Neural cell (in vitro differentiated cells): ENCODE results near the gene GSTA3. TPM values are rescaled to one million over a fixed set of nuclear protein-coding genes. Genes with fewer than 3 reads are reported as not detected.

Source experiments
- H2AFZ ChIP-seq: fragments of 200-600, 300-800 bp; sonication (generic), shearing (Covaris generic); 2 replicates; pipeline ENCODE4 v1.6.0; 2014; ENCODE audit warnings: low read depth, mild to moderate bottlenecking, antibody characterized with exemption, low read length, moderate library complexity
- H3F3A ChIP-seq: fragments of 200-600 bp; shearing (Covaris generic); 2 replicates; pipeline ENCODE4 v1.6.1; 2016; ENCODE audit warnings: mild to moderate bottlenecking, moderate library complexity, mixed read lengths, antibody characterized with exemption, low read length; ENCODE audit not compliant: insufficient read depth, poor library complexity, severe bottlenecking
- H3K27ac ChIP-seq: fragments of 200-600, 300-800 bp; sonication (generic), shearing (Covaris generic); 2 replicates; pipeline ENCODE4 v1.5.1; 2014; ENCODE audit warnings: mild to moderate bottlenecking, low read length, moderate library complexity
- H3K27me3 ChIP-seq: fragments of 300-800, 200-600 bp; sonication (generic), shearing (Covaris generic); 2 replicates; pipeline ENCODE4 v1.6.0; 2014; ENCODE audit warnings: mild to moderate bottlenecking, low read depth, low read length, moderate library complexity; ENCODE audit not compliant: insufficient read depth
- H3K36me3 ChIP-seq: fragments of 300-800, 200-600 bp; sonication (generic), shearing (Covaris generic); 2 replicates; pipeline ENCODE4 v1.5.1; 2014; ENCODE audit warnings: mild to moderate bottlenecking, antibody characterized with exemption, low read length, moderate library complexity; ENCODE audit not compliant: insufficient read depth
- H3K4me2 ChIP-seq: fragments of 300-800, 200-600 bp; sonication (generic), shearing (Covaris generic); 2 replicates; pipeline ENCODE4 v1.6.0; 2014; ENCODE audit warnings: mild to moderate bottlenecking, low read length
- H3K4me3 ChIP-seq: fragments of 300-800, 200-600 bp; sonication (generic), shearing (Covaris generic); 2 replicates; pipeline ENCODE4 v1.5.1; 2014; ENCODE audit warnings: mild to moderate bottlenecking, low read length, moderate library complexity
- H3K79me2 ChIP-seq: fragments of 200-600 bp; shearing (Covaris generic); replicated peaks from 2 replicates; pipeline ENCODE4 v1.6.0; 2014; ENCODE audit warnings: mild to moderate bottlenecking, low read length, moderate library complexity; ENCODE audit not compliant: insufficient read depth
- H3K9ac ChIP-seq: fragments of 300-800, 200-600 bp; sonication (generic), shearing (Covaris generic); 2 replicates; pipeline ENCODE4 v1.6.1; 2016; ENCODE audit warnings: mild to moderate bottlenecking, low read length, mixed read lengths
- H3K9me2 ChIP-seq: fragments of 200-600 bp; shearing (Covaris generic); 2 replicates; pipeline ENCODE4 v1.6.1; 2016; ENCODE audit warnings: mild to moderate bottlenecking, low read length, mixed read lengths; ENCODE audit not compliant: insufficient read depth
- H3K9me3 ChIP-seq: fragments of 200-600, 300-800 bp; sonication (generic), shearing (Covaris generic); 2 replicates; pipeline ENCODE4 v1.6.1; 2016; ENCODE audit warnings: mild to moderate bottlenecking, mixed run types, low read length, moderate library complexity, mixed read lengths
- H4K20me1 ChIP-seq: fragments of 200-600 bp; shearing (Covaris generic); 2 replicates; pipeline ENCODE4 v1.6.1; 2016; ENCODE audit warnings: mild to moderate bottlenecking, mixed run types; ENCODE audit not compliant: insufficient read depth
- EP300 ChIP-seq: fragments of 450-650 bp; conservative IDR thresholded peaks from 2 replicates; pipeline ENCODE4 v1.6.1; 2014; ENCODE audit warnings: antibody characterized with exemption, mild to moderate bottlenecking, moderate library complexity; ENCODE audit not compliant: poor library complexity, severe bottlenecking
- EZH2 ChIP-seq: fragments of 200-600, 300-800 bp; shearing (Covaris generic), sonication (generic); IDR thresholded peaks from 2 replicates; pipeline ENCODE4 v1.6.1; 2014; ENCODE audit warnings: antibody characterized with exemption, low read length, borderline replicate concordance, mild to moderate bottlenecking; ENCODE audit not compliant: insufficient read depth, poor library complexity, severe bottlenecking
- MXI1 ChIP-seq: fragments of 450-650 bp; conservative IDR thresholded peaks from 2 replicates; pipeline ENCODE4 v1.6.1; 2014; ENCODE audit warnings: antibody characterized with exemption, mild to moderate bottlenecking; ENCODE audit not compliant: poor library complexity, severe bottlenecking
- POLR2AphosphoS5 ChIP-seq: IDR thresholded peaks from 2 replicates; pipeline ENCODE4 v1.6.1; 2012
- RAD21 ChIP-seq: fragments of 450-650 bp; conservative IDR thresholded peaks from 2 replicates; pipeline ENCODE4 v1.6.1; 2014; ENCODE audit warnings: antibody characterized with exemption, mild to moderate bottlenecking, moderate library complexity
- SMC3 ChIP-seq: fragments of 450-650 bp; conservative IDR thresholded peaks from 2 replicates; pipeline ENCODE4 v1.6.1; 2014; ENCODE audit warnings: antibody characterized with exemption, mild to moderate bottlenecking, moderate library complexity; ENCODE audit not compliant: poor library complexity
- TAF1 ChIP-seq: IDR thresholded peaks from 2 replicates; pipeline ENCODE4 v1.6.1; 2012; ENCODE audit warnings: low read depth
- polyA plus RNA-seq: library from polyadenylated mRNA; depleted of rRNA; stranded (reverse); fragments of >200 nt; gene quantifications from 2 replicates; pipeline ENCODE4 v1.2.3, GENCODE V29; 2014
- TF ChIP-seq, protein P1 (sequence below): fragments of 450-650 bp; IDR thresholded peaks from 2 replicates; pipeline ENCODE4 v1.5.1; 2014; ENCODE audit warnings: antibody characterized with exemption, mild to moderate bottlenecking, moderate library complexity; ENCODE audit not compliant: poor library complexity, severe bottlenecking
- TF ChIP-seq, protein P2 (sequence below): IDR thresholded peaks from 2 replicates; pipeline ENCODE4 v1.6.1; 2012; ENCODE audit warnings: borderline replicate concordance

Gene GSTA3
- polyA plus RNA-seq, 1 donor from 2014 or later: not detected

DNA sequence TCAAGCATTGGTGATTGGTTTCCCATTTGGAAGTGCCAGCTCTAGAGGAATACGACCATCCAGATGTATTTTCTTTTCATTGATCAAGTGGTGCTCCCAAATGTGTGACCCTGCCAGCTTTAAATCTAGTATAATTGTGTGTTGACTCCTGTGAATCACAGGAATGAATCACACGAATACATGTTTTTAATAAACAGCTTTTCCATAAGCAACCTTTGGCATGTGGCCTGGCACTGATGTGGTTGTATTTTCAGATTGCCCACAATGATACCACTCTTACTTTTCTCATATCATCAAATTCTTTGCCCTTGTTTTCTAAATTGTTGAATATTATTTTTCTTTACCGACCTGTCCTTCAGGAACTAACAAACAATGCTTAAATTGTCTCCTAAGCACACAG lies 367 bp downstream of the GSTA3 start:
- H3K4me3 ChIP-seq: no peak overlapping the region
- H2AFZ ChIP-seq: no peak overlapping the region
- no peaks in the 10 kb centered on the region for H3F3A ChIP-seq
- H3K36me3 ChIP-seq: no peaks in the 10 kb centered on the region
- TF ChIP-seq SMC3 (no peak), RAD21 (no peak), EZH2 (no peak), EP300 (no peak), MXI1 (no peak), POLR2AphosphoS5 (no peak), TAF1 (no peak)
- TF ChIP-seq, protein P1, sequence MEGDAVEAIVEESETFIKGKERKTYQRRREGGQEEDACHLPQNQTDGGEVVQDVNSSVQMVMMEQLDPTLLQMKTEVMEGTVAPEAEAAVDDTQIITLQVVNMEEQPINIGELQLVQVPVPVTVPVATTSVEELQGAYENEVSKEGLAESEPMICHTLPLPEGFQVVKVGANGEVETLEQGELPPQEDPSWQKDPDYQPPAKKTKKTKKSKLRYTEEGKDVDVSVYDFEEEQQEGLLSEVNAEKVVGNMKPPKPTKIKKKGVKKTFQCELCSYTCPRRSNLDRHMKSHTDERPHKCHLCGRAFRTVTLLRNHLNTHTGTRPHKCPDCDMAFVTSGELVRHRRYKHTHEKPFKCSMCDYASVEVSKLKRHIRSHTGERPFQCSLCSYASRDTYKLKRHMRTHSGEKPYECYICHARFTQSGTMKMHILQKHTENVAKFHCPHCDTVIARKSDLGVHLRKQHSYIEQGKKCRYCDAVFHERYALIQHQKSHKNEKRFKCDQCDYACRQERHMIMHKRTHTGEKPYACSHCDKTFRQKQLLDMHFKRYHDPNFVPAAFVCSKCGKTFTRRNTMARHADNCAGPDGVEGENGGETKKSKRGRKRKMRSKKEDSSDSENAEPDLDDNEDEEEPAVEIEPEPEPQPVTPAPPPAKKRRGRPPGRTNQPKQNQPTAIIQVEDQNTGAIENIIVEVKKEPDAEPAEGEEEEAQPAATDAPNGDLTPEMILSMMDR: no peak
- TF ChIP-seq, protein P2, sequence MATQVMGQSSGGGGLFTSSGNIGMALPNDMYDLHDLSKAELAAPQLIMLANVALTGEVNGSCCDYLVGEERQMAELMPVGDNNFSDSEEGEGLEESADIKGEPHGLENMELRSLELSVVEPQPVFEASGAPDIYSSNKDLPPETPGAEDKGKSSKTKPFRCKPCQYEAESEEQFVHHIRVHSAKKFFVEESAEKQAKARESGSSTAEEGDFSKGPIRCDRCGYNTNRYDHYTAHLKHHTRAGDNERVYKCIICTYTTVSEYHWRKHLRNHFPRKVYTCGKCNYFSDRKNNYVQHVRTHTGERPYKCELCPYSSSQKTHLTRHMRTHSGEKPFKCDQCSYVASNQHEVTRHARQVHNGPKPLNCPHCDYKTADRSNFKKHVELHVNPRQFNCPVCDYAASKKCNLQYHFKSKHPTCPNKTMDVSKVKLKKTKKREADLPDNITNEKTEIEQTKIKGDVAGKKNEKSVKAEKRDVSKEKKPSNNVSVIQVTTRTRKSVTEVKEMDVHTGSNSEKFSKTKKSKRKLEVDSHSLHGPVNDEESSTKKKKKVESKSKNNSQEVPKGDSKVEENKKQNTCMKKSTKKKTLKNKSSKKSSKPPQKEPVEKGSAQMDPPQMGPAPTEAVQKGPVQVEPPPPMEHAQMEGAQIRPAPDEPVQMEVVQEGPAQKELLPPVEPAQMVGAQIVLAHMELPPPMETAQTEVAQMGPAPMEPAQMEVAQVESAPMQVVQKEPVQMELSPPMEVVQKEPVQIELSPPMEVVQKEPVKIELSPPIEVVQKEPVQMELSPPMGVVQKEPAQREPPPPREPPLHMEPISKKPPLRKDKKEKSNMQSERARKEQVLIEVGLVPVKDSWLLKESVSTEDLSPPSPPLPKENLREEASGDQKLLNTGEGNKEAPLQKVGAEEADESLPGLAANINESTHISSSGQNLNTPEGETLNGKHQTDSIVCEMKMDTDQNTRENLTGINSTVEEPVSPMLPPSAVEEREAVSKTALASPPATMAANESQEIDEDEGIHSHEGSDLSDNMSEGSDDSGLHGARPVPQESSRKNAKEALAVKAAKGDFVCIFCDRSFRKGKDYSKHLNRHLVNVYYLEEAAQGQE: no peak
- no peaks in the 10 kb centered on the region for H3K79me2 ChIP-seq
- no peaks in the 10 kb centered on the region for H3K9me2 ChIP-seq
- H4K20me1 ChIP-seq: no peaks in the 10 kb centered on the region
- no peaks in the 10 kb centered on the region for H3K9me3 ChIP-seq
- no peak overlapping the region for H3K4me2 ChIP-seq
- no peak overlapping the region for H3K9ac ChIP-seq
- no peaks in the 10 kb centered on the region for H3K27me3 ChIP-seq
- H3K27ac ChIP-seq: no peak overlapping the region

DNA sequence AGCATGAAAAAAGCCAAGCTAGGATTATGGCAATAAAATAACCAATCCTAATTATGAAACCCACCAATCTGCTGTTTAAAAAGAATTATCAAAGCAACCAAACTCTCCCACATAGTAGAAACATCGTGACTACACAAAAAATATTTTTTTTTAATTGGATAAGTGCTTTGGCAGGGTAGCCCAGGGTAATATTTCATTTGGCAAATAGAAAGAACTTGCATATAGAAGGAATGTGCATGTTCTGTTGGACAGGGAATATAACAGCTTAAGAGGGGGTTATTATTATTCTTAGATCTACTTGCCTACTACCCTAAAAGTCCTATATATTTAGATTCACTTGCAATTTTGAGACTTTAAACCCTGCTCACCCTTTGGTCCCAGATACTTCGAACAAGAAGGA lies 972 bp downstream of the GSTA3 start:
- no peaks in the 10 kb centered on the region for H3K79me2 ChIP-seq
- H3K9me2 ChIP-seq: no peaks in the 10 kb centered on the region
- no peaks in the 10 kb centered on the region for H4K20me1 ChIP-seq
- no peak overlapping the region for H3K4me3 ChIP-seq
- H2AFZ ChIP-seq: no peak overlapping the region
- no peak overlapping the region for H3K9ac ChIP-seq
- TF ChIP-seq, protein P1: no peak
- no peak for TF ChIP-seq MXI1
- no peak for TF ChIP-seq SMC3
- no peak for TF ChIP-seq TAF1
- H3K27ac ChIP-seq: no peak overlapping the region
- no peaks in the 10 kb centered on the region for H3K9me3 ChIP-seq
- no peaks in the 10 kb centered on the region for H3F3A ChIP-seq
- no peak overlapping the region for H3K4me2 ChIP-seq
- no peaks in the 10 kb centered on the region for H3K36me3 ChIP-seq
- H3K27me3 ChIP-seq: no peaks in the 10 kb centered on the region
